GM21723 (cell line): ENCODE measurements around the gene ASAP3.
A peak's percentile ranks its signal among the peaks of the same experiment; 100 is the strongest.
"Not testable (repeated sequence)": the region's sequence is repeated elsewhere in the genome, so short reads cannot be mapped to it uniquely, and the experiment has no call there.

Experiments used
- ATAC-seq: cut with Tn5 transposase; IDR thresholded peaks from one replicate; pipeline ENCODE4 v1.9.1; 2021; ENCODE audit warnings: mild to moderate bottlenecking, moderate library complexity; ENCODE audit not compliant: unreplicated experiment

ASAP3 gene

DNA sequence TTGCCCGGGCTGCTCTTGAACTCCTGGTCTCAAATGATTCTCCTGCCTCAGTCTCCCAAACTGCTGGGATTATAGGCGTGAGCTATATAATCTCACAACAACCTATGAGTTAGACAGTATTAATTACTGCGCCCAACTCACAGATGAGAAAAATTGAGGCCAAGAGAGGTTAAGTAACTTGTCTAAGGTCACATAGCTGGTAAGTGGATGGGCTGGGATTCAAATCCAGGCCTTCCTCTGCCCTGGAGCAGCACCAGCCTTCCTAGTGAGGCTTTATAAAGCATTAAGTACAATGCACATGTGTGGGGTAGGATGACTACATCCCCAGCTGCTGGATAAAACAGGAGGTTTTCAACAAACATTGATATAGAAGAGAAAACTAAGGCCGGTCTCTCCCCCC lies 31.9 kb upstream of the ASAP3 start:
- no peak for ATAC-seq

DNA sequence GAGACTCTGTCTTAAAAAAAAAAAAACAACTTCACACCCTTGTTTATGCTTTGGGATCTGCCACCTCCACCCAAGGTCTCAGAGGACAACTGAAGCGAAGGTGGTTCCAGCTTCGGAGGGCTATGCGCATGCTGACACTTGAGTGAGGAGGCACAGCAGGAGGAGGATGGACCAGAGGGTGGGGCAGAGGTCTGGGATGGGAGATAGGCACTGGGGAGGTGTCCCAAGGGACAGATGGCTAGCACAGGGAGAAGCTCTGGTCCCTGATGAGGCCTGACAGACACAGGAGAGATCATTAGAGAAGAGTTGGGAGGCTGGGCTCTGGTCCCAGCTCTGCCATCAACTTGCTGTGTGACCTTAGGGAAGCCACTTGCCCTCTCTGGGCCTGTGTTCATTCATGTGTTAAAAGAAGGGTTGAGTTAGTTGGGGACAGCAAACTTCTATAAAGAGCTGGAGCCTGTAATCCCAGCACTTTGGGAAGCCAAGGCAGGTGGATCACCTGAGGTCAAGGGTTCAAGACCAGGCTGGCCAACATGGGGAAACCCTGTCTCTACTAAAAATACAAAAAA lies 30.2 kb upstream of the ASAP3 start:
- ATAC-seq: no peak

DNA sequence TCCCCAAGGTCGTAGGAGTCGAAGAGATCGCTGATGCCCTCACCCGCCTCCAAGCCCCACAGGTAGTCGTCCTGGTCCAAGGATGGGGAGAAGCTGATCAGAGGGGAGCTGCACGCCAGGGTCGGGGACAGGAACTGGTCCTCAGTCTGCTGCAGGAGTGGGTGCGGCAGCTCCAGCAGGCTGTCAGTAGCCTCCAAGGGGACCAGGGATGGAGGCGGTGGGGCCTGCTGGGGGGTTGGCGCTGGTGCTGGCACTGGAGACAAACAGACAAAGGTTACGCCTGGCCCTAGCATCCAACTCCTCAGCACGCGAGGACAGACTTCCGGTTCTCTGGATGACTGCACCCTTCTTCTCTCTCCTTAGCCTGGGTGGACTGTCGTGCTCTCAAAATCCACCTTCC lies 25.9 kb upstream of the ASAP3 start:
- ATAC-seq: no peak

DNA sequence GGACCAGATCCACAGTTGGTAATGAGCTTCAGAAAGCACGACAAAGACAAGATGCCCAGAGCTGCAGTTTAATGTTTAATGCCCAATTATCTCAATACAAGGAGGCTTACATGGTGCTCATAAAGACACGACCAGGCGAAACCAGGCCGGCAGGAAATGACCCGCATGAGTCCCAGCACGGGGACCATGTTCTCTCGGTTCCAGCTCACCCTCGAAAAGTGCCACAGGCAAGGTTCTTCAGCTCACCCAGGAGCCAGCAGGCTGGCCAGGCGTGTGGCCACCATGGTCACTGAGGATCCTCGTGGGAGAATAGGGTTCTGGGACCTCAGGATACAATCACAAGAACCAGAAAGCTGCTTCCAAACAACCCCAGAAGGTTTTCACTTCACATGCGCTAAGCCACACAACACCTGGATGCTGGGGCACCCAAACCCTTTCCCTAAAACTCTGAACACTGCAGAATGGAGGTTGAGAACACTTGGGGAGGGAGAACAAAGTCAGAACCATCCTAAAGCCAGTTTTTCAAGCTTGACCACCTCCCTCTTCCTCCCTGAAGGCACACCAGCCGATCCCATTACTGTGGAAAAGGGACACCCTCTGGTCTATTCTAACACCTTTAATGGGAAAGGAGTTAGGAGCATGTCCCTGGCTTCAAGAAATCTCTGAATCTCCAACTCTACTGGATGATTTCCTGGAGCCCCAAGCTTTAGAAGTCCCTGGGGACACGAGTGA lies 22.6 kb upstream of the ASAP3 start:
- ATAC-seq: no peak

DNA sequence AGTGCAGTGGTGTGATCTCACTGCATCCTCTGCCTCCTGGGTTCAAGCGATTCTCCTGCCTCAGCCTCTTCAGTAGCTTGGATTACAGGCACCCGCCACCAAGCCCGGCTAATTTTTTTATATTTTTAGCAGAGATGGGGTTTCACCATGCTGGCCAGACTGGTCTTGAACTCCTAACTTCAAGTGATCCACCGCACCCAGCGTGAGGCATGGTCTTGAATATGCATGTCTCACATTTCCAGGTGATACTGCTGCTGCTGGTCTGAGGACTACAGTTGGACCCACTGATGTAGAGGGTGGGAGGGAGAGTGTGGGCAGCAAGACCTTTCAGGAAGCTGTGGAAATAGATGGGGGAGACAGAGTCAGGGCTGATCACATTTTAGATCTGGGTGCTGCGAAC lies 21.9 kb upstream of the ASAP3 start:
- ATAC-seq: no peak

DNA sequence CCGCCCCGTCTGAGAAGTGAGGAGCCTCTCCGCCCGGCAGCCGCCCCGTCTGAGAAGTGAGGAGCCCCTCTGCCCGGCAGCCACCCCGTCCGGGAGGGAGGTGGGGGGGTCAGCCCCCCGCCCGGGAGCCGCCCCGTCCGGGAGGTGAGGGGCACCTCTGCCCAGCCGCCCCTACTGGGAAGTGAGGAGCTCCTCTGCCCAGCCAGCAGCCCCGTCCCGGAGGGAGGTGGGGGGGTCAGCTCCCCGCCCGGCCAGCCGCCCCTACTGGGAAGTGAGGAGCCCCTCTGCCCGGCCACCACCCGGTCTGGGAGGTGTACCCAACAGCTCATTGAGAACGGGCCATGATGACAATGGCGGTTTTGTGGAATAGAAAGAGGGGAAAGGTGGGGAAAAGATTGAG lies 20.2 kb upstream of the ASAP3 start:
- not testable (repeated sequence) for ATAC-seq

DNA sequence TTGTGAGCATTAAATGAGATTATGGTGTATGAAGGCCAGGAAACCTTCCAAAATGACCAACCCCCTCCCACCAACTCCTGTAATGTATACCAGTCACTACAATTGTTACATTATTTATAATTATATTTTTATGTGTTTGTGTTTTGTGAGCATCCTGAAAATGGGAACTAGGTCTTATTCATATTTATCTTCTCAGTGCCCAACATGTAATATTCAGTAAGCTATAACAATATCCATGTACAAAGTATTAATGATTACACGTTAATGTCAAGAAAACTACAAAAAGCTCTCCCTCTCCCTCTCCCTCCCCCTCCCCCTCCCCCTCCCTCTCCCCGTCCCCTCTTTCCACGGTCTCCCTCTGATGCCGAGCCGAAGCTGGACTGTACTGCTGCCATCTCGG lies 19.0 kb upstream of the ASAP3 start:
- ATAC-seq: no peak

DNA sequence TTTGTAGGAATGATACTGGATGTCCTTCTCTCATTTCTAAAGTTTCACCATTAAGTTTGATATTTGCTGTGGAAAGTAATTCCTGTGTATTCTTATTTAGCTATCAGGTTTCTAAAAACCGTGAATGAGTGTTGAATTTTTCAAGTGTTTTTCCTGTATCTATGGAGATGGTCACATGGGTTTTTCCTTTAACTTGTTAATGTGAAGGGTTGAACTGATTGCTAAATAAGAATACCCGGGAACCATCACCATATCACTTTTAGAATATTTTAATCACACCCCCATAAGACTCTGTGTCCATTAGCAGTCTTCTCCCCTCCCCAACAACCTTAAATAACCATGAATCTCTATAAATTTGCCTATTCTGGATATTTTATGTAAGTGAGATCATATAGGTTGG lies 16.5 kb upstream of the ASAP3 start:
- no peak for ATAC-seq

DNA sequence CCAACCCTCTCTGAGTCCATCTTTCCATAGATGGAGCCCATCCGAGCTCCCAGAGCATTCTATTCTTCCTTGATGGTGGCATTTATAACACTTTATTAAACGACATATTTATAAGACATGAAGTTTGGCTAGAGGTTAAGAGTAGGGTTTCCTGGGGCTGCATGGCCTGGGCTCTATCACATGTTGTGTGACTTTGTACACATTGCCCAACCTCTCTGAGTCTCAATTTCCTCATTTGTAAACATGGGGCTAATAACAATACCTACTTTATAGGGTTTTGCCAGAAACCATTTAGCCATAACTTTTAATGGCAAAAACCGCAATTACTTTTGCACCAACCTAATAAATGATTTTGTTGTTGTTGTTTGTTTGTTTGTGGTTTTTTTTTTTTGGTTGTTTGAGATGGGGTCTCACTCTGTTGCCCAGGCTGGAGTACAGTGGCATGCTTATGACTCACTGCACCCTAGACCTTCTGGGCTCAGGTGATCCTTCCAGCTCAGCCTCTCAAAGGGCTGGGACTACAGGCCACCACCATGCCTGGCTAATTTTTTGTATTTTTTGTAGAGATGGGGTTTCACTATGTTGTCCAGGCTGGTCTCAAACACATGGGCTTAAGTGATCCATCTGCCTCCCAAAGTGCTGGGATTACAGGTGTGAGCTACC lies 13.9 kb upstream of the ASAP3 start:
- ATAC-seq: no peak

DNA sequence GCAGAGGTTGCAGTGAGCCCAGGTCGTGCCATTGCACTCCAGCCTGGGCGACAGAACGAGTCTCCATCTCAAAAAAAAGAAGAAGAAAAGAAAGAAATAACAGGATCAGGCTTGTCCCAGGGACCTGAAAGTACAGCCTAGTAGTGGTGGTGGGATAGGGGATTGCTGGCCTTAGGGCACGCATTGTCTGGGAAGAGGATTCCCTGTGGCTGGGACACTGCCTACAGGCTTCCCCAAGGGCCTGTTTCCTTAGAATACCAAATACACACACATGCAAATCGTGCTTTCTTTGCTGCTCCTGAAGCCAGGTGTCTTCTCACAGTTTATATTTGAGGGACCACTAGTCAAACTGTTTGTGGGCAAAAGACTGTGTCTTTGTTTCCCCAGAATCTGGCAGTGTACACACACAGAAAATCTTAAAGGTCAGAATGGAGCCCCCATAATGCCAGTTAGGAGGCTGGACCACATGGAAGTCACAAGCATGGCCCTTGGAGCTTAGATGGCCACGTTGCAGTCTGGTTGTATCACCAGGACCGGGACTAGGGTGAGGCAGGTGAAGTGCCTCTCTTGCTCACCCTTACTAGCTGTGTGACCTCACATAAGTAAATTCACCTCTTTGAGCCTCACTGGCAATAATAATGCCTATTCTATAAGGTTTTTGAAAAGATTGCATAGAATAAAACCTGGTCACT lies 12.7 kb upstream of the ASAP3 start:
- ATAC-seq: no peak

DNA sequence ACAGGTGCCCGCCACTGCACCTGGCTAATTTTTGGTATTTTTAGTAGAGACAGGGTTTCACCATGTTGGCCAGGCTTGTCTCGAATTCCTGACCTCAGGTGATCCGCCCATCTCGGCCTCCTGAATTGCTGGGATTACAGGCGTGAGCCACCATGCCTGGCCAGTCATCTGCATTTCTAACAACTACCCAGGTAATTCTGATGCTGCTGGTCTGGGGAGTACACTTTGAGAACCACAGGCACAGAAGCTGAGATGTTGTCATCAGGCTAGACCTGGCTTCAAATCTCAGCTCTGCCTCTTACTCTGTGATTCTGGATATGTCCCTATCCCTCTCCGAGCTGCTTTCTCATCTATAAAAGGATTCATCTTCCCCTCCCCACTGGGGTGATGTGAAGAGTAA lies 10.9 kb upstream of the ASAP3 start:
- ATAC-seq: not testable (repeated sequence)

DNA sequence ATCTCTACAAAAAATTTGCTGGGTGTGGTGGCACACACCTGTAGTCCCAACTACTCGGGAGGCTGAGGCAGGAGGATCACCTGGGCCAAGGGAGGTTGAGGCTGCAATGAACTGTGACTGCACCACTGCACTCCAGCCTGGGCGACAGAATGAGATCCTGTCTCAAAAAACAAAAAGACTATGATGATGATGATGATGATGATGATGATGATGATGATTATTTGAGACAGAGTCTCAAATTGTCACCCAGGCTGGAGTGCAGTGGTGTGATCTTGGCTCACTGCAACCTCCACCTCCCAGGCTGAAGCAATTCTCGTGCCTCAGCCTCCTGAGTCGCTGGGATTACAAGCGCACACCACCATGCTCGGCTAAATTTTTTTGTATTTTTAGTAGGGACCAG lies 8.8 kb upstream of the ASAP3 start:
- ATAC-seq: not testable (repeated sequence)

DNA sequence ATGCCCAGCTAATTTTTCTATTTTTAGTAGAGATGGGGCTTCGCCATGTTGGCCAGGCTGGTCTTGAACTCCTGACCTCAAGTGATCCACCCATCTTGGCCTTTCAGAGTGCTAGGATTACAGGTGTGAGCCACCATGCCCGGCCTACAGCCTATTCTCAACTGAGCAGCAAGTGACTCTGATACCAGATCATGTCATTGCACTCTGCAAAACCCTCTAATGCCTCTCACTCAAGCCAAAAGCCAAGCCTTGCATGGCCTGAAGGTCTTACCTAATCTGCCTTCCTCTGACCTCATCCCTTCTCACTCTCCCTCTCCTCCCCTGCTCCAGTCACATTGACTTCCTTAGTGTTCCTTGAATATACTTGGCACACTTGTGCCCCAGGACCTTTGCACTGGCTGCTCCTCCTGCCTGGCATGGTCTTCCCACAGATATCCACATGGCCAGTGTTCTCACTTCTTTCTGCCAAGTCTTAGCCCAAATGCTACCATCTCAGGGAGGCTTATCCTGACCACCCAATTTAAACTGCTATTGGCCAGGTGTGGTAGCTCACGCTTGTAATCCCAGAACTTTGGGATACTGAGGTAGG lies 8.2 kb upstream of the ASAP3 start:
- ATAC-seq: no peak

DNA sequence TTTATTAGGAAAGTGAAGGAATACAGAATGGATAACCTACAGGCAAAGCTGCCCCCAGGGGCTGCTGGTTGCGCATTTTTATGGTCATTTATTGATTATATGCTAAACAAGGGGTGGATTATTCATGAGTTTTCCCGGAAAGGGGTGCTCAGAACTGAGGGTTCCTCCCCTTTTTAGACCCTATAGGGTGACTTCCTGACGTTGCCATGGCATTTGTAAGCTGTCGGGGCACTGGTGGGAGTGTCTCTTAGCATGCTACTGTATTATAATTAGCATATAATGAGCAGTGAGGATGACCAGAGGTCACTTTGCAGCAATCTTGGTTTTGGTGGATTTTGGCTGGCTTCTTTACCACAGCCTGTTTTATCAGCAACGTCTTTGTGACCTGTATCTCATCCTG lies 5.9 kb upstream of the ASAP3 start:
- ATAC-seq: no peak

DNA sequence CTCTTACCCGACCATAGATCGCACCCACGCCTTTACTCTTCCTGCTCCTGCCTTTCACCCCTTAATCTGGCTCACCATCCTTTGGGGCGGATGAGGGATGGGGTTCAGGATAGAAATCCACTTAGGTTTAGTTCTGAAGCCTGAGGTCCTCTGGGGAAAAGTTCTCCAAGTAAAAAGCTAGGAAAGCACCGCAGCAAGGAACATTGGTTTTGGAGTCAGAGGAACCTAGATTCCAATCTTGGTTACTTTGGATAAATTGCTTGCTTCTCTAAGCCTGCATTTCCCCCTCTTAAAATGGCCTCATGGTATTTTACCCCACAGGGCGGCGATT lies 988 bp upstream of the ASAP3 start:
- ATAC-seq: no peak

DNA sequence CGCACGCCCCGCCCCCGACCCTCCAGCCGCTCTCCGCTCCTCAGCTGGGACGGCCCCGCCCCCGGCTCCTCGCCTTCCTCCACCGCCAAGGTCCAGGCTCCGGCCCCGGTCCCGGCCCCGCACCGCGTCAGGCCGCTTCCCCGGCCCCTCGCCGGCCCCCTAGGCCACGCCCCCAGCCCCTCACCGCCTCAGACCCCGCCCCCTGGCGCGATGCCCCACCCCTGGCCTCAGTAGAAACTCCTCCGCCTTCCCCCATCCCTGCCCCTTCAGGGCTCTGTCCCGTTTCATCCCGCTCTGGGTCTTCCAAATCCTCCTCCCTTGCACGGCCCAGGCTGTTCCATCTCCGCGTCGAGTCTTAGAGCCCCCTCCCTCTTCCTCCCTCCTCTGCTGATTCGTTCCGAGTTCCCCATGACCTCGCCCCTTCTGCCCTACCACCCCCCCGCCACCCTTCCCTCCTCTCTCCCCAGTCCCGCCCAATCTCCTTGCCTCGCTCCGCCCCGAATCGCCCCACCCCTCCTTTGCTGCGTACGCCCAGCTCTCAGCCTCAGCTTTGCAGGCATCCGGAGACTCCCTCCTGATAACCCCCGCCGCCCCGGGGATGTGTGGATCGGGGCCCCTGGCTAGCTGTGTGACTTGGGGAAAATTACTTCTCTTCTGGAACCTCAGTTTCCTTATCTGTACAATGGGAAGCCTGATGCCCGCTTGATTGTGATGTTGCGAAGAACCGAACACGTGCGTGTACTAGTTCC lies 448 bp upstream of the ASAP3 start:
- ATAC-seq: peak; percentile 51

DNA sequence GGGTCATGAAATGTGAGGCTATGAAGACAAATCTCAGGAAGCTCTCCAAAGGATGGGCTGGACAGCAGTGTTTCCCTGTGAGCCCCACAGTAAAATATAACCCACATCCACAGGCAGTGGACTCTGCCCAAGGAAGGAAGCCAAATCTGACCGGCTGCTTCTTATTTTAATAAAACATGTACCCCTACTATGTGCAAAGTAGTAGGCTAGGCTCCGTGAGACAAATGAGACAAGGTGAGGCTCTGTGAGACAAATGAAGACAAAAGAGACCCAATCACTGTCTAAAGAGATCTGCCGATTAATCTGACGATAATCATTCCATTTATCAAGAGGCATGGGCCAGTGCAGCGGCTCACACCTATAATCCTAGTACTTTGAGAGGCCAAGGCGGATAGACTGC lies 2.1 kb downstream of the ASAP3 start:
- ATAC-seq: no peak

DNA sequence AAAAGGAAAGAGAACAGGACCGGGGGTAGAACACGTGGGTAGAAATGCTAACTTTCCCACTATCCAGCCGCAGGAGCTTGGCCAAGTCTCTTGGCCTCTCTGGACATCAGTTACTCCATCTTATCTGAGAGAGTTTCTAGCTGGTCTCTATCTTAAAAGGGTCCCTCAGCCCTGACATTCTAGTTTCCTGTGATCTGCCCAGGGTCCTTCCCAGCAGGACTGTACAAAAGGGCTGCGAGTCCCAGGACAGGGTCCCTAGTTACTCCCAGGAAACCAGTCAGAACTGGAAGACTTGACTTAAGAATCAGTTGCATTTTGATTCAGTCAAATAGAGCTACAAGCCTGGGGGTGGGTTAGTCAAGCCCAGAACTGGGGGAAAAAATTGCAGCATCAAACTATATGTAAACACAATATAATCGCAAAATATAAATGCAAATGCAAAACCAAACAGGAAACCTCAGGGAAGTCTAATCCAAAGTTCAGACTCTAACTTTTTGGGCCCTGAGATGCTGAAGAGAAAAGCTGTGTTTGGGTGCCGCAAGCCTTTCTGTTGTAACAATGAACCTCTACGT lies 2.9 kb downstream of the ASAP3 start:
- no peak for ATAC-seq

DNA sequence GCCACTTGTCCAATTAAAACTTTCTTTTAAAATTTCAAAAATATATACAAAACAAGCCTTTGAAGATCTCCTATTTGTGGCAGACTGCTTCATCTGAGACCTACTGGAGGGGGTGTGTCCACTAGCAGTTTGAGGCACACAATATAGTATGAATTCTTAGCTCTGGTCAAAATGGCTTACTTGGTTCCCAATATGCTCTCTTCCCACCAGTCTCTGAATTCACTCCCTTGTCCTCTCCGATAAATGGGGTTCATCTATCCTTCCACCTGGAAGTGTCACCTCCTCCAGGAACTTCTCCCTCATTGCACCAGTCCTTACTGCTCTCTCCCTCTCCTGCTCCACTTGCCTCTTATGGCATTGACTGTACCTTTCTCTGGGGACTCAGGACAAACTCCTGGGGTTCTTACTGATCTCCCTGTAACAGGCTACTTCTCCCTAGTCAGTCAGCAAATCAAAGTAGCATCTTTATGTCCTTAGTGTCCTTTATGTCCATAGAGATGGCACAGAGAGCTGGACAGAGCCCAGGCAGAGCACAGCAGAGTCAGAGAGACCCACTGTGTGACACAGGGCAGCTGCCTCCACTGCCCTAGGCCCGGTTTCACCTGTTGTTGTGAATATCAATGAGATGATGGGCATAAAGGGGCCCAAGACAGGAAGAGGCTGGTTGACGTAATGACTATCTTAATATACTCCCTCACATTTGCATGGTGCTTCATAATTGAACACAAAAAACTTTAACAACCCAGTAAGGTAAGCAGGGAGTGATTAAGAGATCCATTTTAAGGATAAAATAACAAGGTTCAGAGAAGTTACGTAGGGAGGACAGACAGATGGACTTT lies 3.6 kb downstream of the ASAP3 start:
- no peak for ATAC-seq

DNA sequence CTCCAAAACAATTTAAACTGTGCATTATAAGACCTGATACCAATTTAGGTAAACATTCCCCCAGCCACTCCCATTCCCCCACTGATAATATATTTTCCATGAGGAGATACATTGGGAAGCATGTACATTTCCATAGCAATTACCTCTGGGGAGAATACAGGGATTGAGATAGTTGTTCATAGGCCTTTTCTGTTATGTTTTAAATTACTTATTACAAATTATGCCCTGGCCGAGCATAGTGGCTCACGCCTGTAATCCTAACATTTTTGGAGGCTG lies 4.4 kb downstream of the ASAP3 start:
- no peak for ATAC-seq
